Ovary (tissue), 9 donors: ENCODE data around the gene WDR38. TPM values are rescaled to one million over a fixed set of nuclear protein-coding genes. Genes with fewer than 3 reads are reported as not detected.
A peak's percentile ranks its signal among the peaks of the same experiment; 100 is the strongest.

Experiments used
- DNase-seq, 5 donors: peaks; one replicate each; pipeline ENCODE4 v3.0.0-alpha.2; 2019 to 2020
- H3K27ac ChIP-seq, 2 donors: fragments of 200-600 bp; one replicate each; pipeline versions ENCODE4 v1.5.1 to v1.8.0; 2019 to 2022
- H3K27me3 ChIP-seq: fragments of 200-600 bp; one replicate; pipeline ENCODE4 v1.8.0; 2022
- H3K36me3 ChIP-seq: fragments of 200-600 bp; sonication (generic); one replicate; pipeline ENCODE4 v1.5.1; 2019
- H3K4me1 ChIP-seq: one replicate; pipeline ENCODE4 v1.8.1; 2013; ENCODE audit warnings: mild to moderate bottlenecking, moderate library complexity; ENCODE audit not compliant: insufficient read depth
- H3K4me3 ChIP-seq: fragments of 200-600 bp; sonication (generic); one replicate; pipeline ENCODE4 v1.5.1; 2017
- H3K9me3 ChIP-seq, 2 donors: fragments of 200-600 bp in 1 of 2; sonication (generic) in 1 of 2; one replicate each; pipeline versions ENCODE4 v1.5.1 to v1.8.1; 2013 to 2019; ENCODE audit warnings: mild to moderate bottlenecking in 1 of 2, moderate library complexity in 1 of 2
- CTCF ChIP-seq, 3 donors: fragments of 450-650 bp in 2 of 3; fragments of 200-600 bp in 1 of 3; IDR thresholded peaks; one replicate each; pipeline versions ENCODE4 v1.5.1 to v1.8.0; 2016 to 2022; ENCODE audit warnings: antibody characterized with exemption in 3 of 3, mild to moderate bottlenecking in 1 of 3
- EP300 ChIP-seq: sonication (generic); formaldehyde crosslinking; IDR thresholded peaks from one replicate; pipeline ENCODE4 v1.6.1; 2017; ENCODE audit warnings: antibody characterized with exemption
- POLR2A ChIP-seq: fragments of 450-650 bp; IDR thresholded peaks from one replicate; pipeline ENCODE4 v1.6.1; 2017; ENCODE audit warnings: antibody characterized with exemption, mild to moderate bottlenecking, moderate library complexity
- WGBS, 3 donors: extraction: QIAGEN DNeasy Blood & Tissue Kit in 1 of 3; methylation state at CpG; one replicate each; pipeline versions ENCODE4 v1.1.5 to v1.1.7; 2013 to 2017; 5-methylcytosine and 5-hydroxymethylcytosine counted together
- intact Hi-C, 4 donors: fragments of 100-400 bp; cut with DNase I; formaldehyde crosslinking; loops; one replicate each; pipeline versions ENCODE4 v1.11.0 to v1.15.1; 2022 to 2023
- polyA plus RNA-seq, 2 donors: library from polyadenylated mRNA; stranded (reverse); fragments of 200-250 nt in 1 of 2; fragments of 350-450 nt in 1 of 2; fragmentation: Illumina TruSeq in 1 of 2; extraction: RNeasy Lipid Tissue Mini Kit (QIAGEN cat#74804) in 1 of 2; gene quantifications; one replicate each; pipeline ENCODE4 v1.2.3, GENCODE V29; 2013 to 2014
- total RNA-seq, 7 donors: library from RNA; depleted of rRNA in 2 of 7; stranded (reverse); fragments of >200 nt in 2 of 7; fragmentation: NEBNext Ultra II Directional in 3 of 7; extraction: Animal tissue kit (Norgen Biotek cat#: 25700) in 3 of 7; gene quantifications; one replicate each; pipeline versions ENCODE4 v1.1.0 to v1.2.4, GENCODE V29; 2016 to 2023
- donor health status: DM: no; HTN: no; CAD: no; lungs with moderate emphysema.
- donor health status: DM: no; HTN: no; CAD: no.
- donor health status: Bipolar disorder and iron deficiency.
- donor health status: DM: yes; HTN: yes; CAD: no.
- donor health status: DM: no; HTN: no; CAD: no.
- donor health status: DM: yes; HTN: yes; CAD: no.

Gene WDR38
- total and polyA plus RNA-seq, 9 donors, result 0.94 to 22.5 (median 1.4) TPM; not detected in 5

DNA sequence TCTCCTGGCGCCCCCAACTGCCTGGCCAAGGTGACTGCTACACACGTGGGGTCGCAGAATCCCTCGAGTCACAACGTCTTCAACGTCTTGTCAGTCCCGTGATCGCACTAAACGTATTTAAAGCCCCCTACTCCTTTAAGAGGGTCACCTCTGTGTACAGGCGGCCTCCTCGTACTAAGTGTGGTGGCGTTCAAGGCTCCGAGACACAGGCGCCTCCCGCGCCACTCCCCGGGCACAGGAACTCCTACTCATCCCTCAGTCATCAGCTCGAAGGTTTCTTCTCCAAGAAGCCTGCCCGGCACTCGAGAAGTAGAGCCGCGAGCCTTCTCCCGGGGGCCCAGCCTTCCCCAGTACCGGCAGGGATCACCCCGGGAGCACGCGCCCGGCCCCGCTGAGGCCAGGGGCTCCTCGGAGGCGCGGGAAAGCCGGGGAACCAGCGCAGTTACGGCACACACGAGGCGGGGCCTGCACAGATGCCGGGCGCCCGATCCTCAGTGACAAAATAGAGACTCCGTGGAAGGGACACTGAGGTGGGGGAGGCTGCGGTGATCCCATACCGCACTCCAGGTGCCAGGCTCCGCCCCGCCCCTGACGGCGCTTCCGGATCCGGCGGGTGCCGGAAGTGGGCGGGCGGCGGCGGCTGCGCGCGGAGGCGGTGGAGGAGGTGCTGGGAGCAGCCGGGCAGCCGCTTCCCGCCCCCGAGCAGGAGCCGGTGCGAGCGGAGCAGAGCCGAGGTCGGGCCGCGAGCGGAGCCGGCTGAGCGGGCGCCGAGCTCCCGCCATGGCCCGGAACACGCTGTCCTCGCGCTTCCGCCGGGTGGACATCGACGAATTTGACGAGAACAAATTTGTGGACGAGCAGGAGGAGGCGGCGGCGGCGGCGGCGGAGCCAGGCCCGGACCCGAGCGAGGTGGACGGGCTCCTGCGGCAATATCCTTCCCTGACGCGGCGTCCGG lies 15.5 kb downstream of the WDR38 start:
- H3K4me1 ChIP-seq, result peaks cover 14% of the 10 kb centered on the region
- no peaks in the 10 kb centered on the region for H3K27me3 ChIP-seq
- WGBS, 3 donors, result 0 to 1% (median 1%) methylated on average over 65 to 101 of the region's 101 CpGs
- no peaks in the 10 kb centered on the region for H3K36me3 ChIP-seq
- TF ChIP-seq POLR2A (peak; percentile 94), EP300 (no peak), CTCF (IDR thresholded peaks at IDR 0.05) (no peak)
- DNase-seq, result peak; percentile 81 to 91 (median 86)
- intact Hi-C loops, result loop anchor here in 1 of 4 donors (10.0 kb wide), 1 partner anchor 276 kb away; the partner anchor contains the start of gene SCAI
- H3K4me3 ChIP-seq, result peak overlapping the region; percentile 81
- peak overlapping the region; percentile 26 to 79 for H3K27ac ChIP-seq
- no peaks in the 10 kb centered on the region for H3K9me3 ChIP-seq

DNA sequence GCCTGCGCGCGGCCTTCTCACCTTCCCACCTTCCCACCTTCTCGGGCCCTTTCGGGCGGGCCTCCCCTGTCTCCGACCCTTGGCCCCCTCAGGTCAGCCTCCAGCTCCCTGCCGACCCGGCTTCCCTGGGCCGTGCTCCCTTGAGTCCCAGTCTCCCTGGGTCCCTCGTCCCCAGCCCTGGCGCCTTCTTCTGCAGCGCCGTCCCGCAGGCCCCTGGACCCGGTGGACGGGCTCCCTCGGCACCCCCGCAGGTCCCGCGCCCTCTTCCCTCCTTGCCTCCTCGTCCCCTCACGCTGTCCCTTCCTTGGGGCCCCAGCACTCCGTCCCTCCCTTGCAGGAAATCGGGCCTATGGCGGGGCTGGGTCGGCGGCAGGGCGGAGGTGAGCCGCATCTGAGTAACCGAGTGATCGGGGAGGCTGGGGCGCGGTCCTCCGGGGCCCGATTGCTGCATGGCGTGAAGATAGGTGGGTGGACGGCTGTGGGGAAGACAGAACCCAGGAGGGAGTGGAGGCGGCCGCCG lies 16.3 kb downstream of the WDR38 start:
- Histone ChIP-seq H3K4me3 (peak overlapping the region; percentile 81), H3K9me3 (no peaks in the 10 kb centered on the region), H3K4me1 (peaks cover 14% of the 10 kb centered on the region), H3K27me3 (no peaks in the 10 kb centered on the region), H3K27ac (peak overlapping the region; percentile 10 to 79), H3K36me3 (no peaks in the 10 kb centered on the region)
- WGBS, 3 donors, result 1% methylated on average over 40 to 41 of the region's 41 CpGs
- DNase-seq, result peak in 1 of 5 donors; percentile 45
- TF ChIP-seq POLR2A (no peak), EP300 (no peak), CTCF (IDR thresholded peaks at IDR 0.05) (no peak)
- intact Hi-C loops, result loop anchor here in 1 of 4 donors (10.0 kb wide), 1 partner anchor 275 kb away; the partner anchor contains the start of gene SCAI

DNA sequence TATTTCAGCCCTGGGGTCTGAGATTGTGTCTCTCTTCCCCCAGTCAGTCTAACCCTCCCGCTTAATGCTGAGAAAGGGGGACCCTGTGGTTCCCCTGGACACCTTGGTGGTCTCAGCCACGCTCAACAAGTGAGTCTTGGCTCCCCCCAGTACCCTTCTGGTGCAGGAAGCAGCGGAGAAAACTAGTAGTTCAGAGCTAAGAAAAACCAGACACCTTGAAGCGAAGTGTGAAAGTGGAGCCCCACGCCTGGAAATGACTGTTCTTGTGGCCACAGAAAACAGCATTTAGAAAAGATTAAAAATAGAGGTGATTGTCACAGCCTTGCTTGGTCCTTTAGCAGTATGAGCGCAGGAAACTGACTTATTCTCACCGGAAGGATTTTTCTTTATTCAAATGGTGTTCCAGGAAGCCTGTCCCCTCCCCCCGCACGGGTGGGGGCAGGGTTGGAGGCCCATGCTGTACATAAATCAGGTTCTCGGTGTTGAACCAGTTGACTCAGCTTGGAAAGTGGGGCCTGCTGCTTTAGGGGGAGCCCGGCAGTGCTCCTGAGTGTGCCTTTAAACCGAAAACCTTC lies 16.8 kb downstream of the WDR38 start:
- Histone ChIP-seq H3K9me3 (no peaks in the 10 kb centered on the region), H3K27ac (peak overlapping the region in 1 of 2 donors; percentile 10), H3K4me1 (peaks cover 14% of the 10 kb centered on the region), H3K4me3 (peak overlapping the region; percentile 81), H3K27me3 (no peaks in the 10 kb centered on the region), H3K36me3 (no peaks in the 10 kb centered on the region)
- TF ChIP-seq EP300, result no peak
- no peak for TF ChIP-seq POLR2A
- TF ChIP-seq CTCF (IDR thresholded peaks at IDR 0.05), result no peak
- intact Hi-C loops, result loop anchor here in 1 of 4 donors (10.0 kb wide), 2 partner anchors 65 to 275 kb away; partner anchors contain the start of gene SCAI
- 3 to 9% (median 9%) methylated on average over 12 of the region's 12 CpGs for WGBS, 3 donors
- peak in 1 of 5 donors; percentile 52 for DNase-seq

- Histone ChIP-seq H3K27ac (no peak overlapping the region), H3K9me3 (no peaks in the 10 kb centered on the region), H3K4me1 (peaks cover 14% of the 10 kb centered on the region), H3K36me3 (no peaks in the 10 kb centered on the region), H3K27me3 (no peaks in the 10 kb centered on the region), H3K4me3 (no peak overlapping the region)
- no peak for DNase-seq
- TF ChIP-seq POLR2A, result no peak
- 53 to 60% (median 59%) methylated on average over 6 of the region's 6 CpGs for WGBS, 3 donors
- intact Hi-C loops, result loop anchor here in 1 of 4 donors (10.0 kb wide), 1 partner anchor 64 kb away; no protein-coding TSS in a partner anchor
These were observed 17.5 kb downstream of the WDR38 start for GRCh38 chr9:124870723-124871122.
